Mesenchymal stem cell (in vitro differentiated cells and primary cell): ENCODE measurements around the gene PRKD1.
"Not testable (repeated sequence)": the region's sequence is repeated elsewhere in the genome, so short reads cannot be mapped to it uniquely, and the experiment has no call there.

Experiments used
- DNase-seq: peaks from one replicate; pipeline ENCODE4 v3.0.0-alpha.2; 2013
- H2AFZ ChIP-seq: one replicate; pipeline ENCODE4 v1.6.1; 2013; ENCODE audit warnings: low read depth, mild to moderate bottlenecking, control low read depth, inconsistent platforms, low read length, moderate library complexity
- H2AK5ac ChIP-seq: 2 replicates; pipeline ENCODE4 v1.6.1; 2013; ENCODE audit warnings: low read length, moderate library complexity, mild to moderate bottlenecking, inconsistent platforms; ENCODE audit not compliant: severe bottlenecking
- H2BK120ac ChIP-seq: one replicate; pipeline ENCODE4 v1.6.1; 2013; ENCODE audit warnings: low read depth, mild to moderate bottlenecking, inconsistent platforms, low read length, moderate library complexity
- H2BK12ac ChIP-seq, 2 experiments: one replicate each; pipeline ENCODE4 v1.6.1; 2013; ENCODE audit warnings: inconsistent platforms in 2 of 2, low read length in 2 of 2, mild to moderate bottlenecking in 2 of 2, moderate library complexity in 2 of 2, control low read depth in 1 of 2
- H2BK15ac ChIP-seq: one replicate; pipeline ENCODE4 v1.6.1; 2013; ENCODE audit warnings: mild to moderate bottlenecking, low read depth, inconsistent platforms; ENCODE audit not compliant: poor library complexity, severe bottlenecking
- H2BK5ac ChIP-seq: 2 replicates; pipeline ENCODE4 v1.6.1; 2013; ENCODE audit warnings: low read depth, mild to moderate bottlenecking, low read length, control low read depth, inconsistent platforms; ENCODE audit not compliant: poor library complexity, severe bottlenecking
- H3K14ac ChIP-seq, 2 experiments: one replicate each; pipeline ENCODE4 v1.6.1; 2013; ENCODE audit warnings: inconsistent platforms in 2 of 2, low read length in 2 of 2, control low read depth in 1 of 2, mild to moderate bottlenecking in 1 of 2, moderate library complexity in 1 of 2
- H3K18ac ChIP-seq, 2 experiments: one replicate each; pipeline ENCODE4 v1.6.1; 2013; ENCODE audit warnings: inconsistent platforms in 2 of 2, low read length in 2 of 2, control low read depth in 1 of 2, low read depth in 1 of 2, mild to moderate bottlenecking in 1 of 2
- H3K23ac ChIP-seq, 2 experiments: one replicate each; pipeline ENCODE4 v1.6.1; 2013; ENCODE audit warnings: inconsistent platforms in 2 of 2, low read length in 2 of 2, mild to moderate bottlenecking in 2 of 2, moderate library complexity in 2 of 2, control low read depth in 1 of 2
- H3K27ac ChIP-seq: 2 replicates; pipeline ENCODE4 v1.5.1; 2013; ENCODE audit warnings: mild to moderate bottlenecking, moderate library complexity, low read length, control low read depth, inconsistent platforms; ENCODE audit not compliant: poor library complexity, severe bottlenecking
- H3K27me3 ChIP-seq, 2 experiments: 2 replicates each; pipeline versions ENCODE4 v1.6.1 to v1.7.0; 2013; ENCODE audit warnings: low read length in 2 of 2, mild to moderate bottlenecking in 2 of 2, moderate library complexity in 2 of 2, control low read depth in 1 of 2, inconsistent platforms in 1 of 2; ENCODE audit not compliant: control insufficient read depth in 1 of 2, insufficient read depth in 1 of 2
- H3K36me3 ChIP-seq, 2 experiments: 2 replicates each; pipeline versions ENCODE4 v1.6.1 to v1.7.0; 2013; ENCODE audit warnings: low read length in 2 of 2, control low read depth in 1 of 2, inconsistent platforms in 1 of 2, low read depth in 1 of 2, mild to moderate bottlenecking in 1 of 2; ENCODE audit not compliant: insufficient read depth in 2 of 2, control insufficient read depth in 1 of 2
- H3K4ac ChIP-seq, 2 experiments: one replicate each; pipeline ENCODE4 v1.6.1; 2013; ENCODE audit warnings: inconsistent platforms in 2 of 2, low read length in 2 of 2, mild to moderate bottlenecking in 2 of 2, moderate library complexity in 2 of 2, control low read depth in 1 of 2, low read depth in 1 of 2
- H3K4me1 ChIP-seq: 2 replicates; pipeline ENCODE4 v1.6.1; 2013; ENCODE audit warnings: low read depth, low read length, control low read depth; ENCODE audit not compliant: control insufficient read depth, insufficient read depth
- H3K4me2 ChIP-seq: 2 replicates; pipeline ENCODE4 v1.6.1; 2013; ENCODE audit warnings: low read length, mild to moderate bottlenecking, inconsistent platforms; ENCODE audit not compliant: poor library complexity, severe bottlenecking
- H3K4me3 ChIP-seq, 2 experiments: 2 replicates each; pipeline versions ENCODE4 v1.5.1 to v1.7.0; 2013; ENCODE audit warnings: low read length in 2 of 2, mild to moderate bottlenecking in 2 of 2, control low read depth in 1 of 2, low read depth in 1 of 2; ENCODE audit not compliant: insufficient read depth in 1 of 2
- H3K79me1 ChIP-seq: replicated peaks from 2 replicates; pipeline ENCODE4 v1.6.1; 2013; ENCODE audit warnings: mild to moderate bottlenecking, control low read depth, low read length, inconsistent platforms; ENCODE audit not compliant: poor library complexity, severe bottlenecking
- H3K9ac ChIP-seq: 2 replicates; pipeline ENCODE4 v1.7.0; 2013; ENCODE audit warnings: mild to moderate bottlenecking, low read length, moderate library complexity
- H3K9me3 ChIP-seq: 2 replicates; pipeline ENCODE4 v1.7.0; 2013; ENCODE audit warnings: mild to moderate bottlenecking, low read length; ENCODE audit not compliant: control insufficient read depth
- H4K8ac ChIP-seq: one replicate; pipeline ENCODE4 v1.6.1; 2013; ENCODE audit warnings: inconsistent platforms, mild to moderate bottlenecking, low read length, moderate library complexity
- H4K91ac ChIP-seq: one replicate; pipeline ENCODE4 v1.6.1; 2013; ENCODE audit warnings: mild to moderate bottlenecking, low read length, inconsistent platforms
- WGBS: methylation state at CpG from one replicate; pipeline ENCODE4 v1.1.7; 2013; ENCODE audit warnings: mixed read lengths; 5-methylcytosine and 5-hydroxymethylcytosine counted together

The PRKD1 gene

GRCh38 chr14:29858299-29858698, 69.3 kb downstream of the PRKD1 start:
- Histone ChIP-seq H2AFZ (no peak overlapping the region), H3K4me1 (no peaks in the 10 kb centered on the region), H3K14ac (no peak overlapping the region), H2AK5ac (no peak overlapping the region), H3K4me3 (no peak overlapping the region), H3K4me2 (no peak overlapping the region), H3K18ac (no peak overlapping the region), H3K36me3 (no peaks in the 10 kb centered on the region), H3K79me1 (peaks cover 2% of the 10 kb centered on the region), H2BK12ac (no peak overlapping the region), H2BK5ac (no peak overlapping the region), H3K27me3 (no peaks in the 10 kb centered on the region), H2BK15ac (no peak overlapping the region), H3K4ac (no peak overlapping the region), H4K8ac (no peak overlapping the region), H2BK120ac (no peak overlapping the region), H3K9ac (no peak overlapping the region), H3K23ac (no peak overlapping the region), H3K27ac (no peak overlapping the region), H4K91ac (no peak overlapping the region), H3K9me3 (no peaks in the 10 kb centered on the region)
- WGBS = 88% methylated on average over 3 of the region's 3 CpGs
- no peak for DNase-seq

DNA sequence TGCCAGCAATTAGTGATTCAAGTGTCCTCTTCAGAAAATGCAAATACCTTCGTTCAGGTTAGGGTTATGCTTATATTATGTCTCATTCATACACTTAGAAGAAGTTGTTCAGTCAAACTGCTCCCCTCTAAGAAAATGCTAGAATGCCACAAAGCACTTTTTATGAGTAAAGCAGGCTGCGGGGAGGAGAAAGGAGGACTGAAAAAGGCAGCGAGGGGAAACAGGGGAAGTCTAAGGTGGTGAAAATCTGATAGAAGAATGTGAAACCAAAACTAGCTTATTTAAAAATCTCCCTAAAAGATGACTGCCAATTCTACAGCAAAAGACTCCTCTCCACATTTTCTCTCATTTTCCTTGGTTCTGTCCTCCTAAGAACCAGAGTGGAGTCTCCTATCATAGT, 70.1 kb downstream of the PRKD1 start:
- no peak overlapping the region for H4K8ac ChIP-seq
- no peak overlapping the region for H2BK15ac ChIP-seq
- DNase-seq = no peak
- no peaks in the 10 kb centered on the region for H3K27me3 ChIP-seq
- H2AK5ac ChIP-seq = no peak overlapping the region
- no peaks in the 10 kb centered on the region for H3K9me3 ChIP-seq
- no peak overlapping the region for H3K23ac ChIP-seq
- H3K4ac ChIP-seq = no peak overlapping the region
- no CpG with 5 or more reads among the region's 3 CpGs for WGBS
- H2AFZ ChIP-seq = no peak overlapping the region
- no peak overlapping the region for H3K4me3 ChIP-seq
- H3K14ac ChIP-seq = no peak overlapping the region
- H3K18ac ChIP-seq = no peak overlapping the region
- no peak overlapping the region for H4K91ac ChIP-seq
- H2BK5ac ChIP-seq = no peak overlapping the region
- H3K27ac ChIP-seq = no peak overlapping the region
- H2BK12ac ChIP-seq = no peak overlapping the region
- no peaks in the 10 kb centered on the region for H3K4me1 ChIP-seq
- H3K4me2 ChIP-seq = no peak overlapping the region
- peaks cover 2% of the 10 kb centered on the region for H3K79me1 ChIP-seq
- no peak overlapping the region for H2BK120ac ChIP-seq
- no peaks in the 10 kb centered on the region for H3K36me3 ChIP-seq
- H3K9ac ChIP-seq = no peak overlapping the region

DNA sequence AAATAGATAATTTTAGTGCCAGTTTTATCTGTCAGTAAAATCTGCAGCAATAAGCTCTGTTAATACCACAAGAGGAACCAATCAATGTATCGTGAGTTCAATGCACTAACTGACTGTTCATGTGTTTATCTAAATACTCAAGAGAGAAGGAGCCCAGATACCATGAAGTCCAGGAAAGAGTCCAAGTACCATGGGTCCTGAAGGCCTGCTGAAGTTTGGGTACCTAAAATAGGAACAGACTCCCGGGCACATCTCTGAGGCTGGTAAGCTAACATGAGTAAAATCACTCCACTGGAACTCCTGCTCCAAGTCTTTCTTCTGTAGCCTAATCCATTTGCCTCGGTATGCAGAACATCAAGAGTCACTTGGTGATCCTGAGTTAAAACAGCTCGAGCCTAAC, 71.1 kb downstream of the PRKD1 start:
- WGBS = 97% methylated on average over 3 of the region's 4 CpGs

GRCh38 chr14:29853691-29854090, 74.0 kb downstream of the PRKD1 start:
- H2AK5ac ChIP-seq, H3K36me3 ChIP-seq, H3K9me3 ChIP-seq, H2BK120ac ChIP-seq, H3K23ac ChIP-seq, H4K91ac ChIP-seq, H3K18ac ChIP-seq, H3K4me1 ChIP-seq, DNase-seq, H3K14ac ChIP-seq, H3K4me2 ChIP-seq, H2AFZ ChIP-seq, H4K8ac ChIP-seq, H3K27ac ChIP-seq, H3K27me3 ChIP-seq, H2BK12ac ChIP-seq, H3K9ac ChIP-seq, H2BK15ac ChIP-seq, H3K4me3 ChIP-seq, H3K79me1 ChIP-seq, H3K4ac ChIP-seq, H2BK5ac ChIP-seq: not testable (repeated sequence)
- WGBS = 100% methylated on average over 1 of the region's 2 CpGs

More for the DNA sequence above, 71.1 kb downstream of the PRKD1 start:
- H3K9me3 ChIP-seq = no peaks in the 10 kb centered on the region
- H4K8ac ChIP-seq = no peak overlapping the region
- no peak overlapping the region for H2BK5ac ChIP-seq
- no peak overlapping the region for H3K4me2 ChIP-seq
- no peak overlapping the region for H2BK120ac ChIP-seq
- no peak overlapping the region for H3K18ac ChIP-seq
- H4K91ac ChIP-seq = no peak overlapping the region
- H3K4ac ChIP-seq = no peak overlapping the region
- H3K27me3 ChIP-seq = no peaks in the 10 kb centered on the region
- no peak overlapping the region for H3K14ac ChIP-seq
- H2AFZ ChIP-seq = no peak overlapping the region
- H3K9ac ChIP-seq = no peak overlapping the region
- H2BK15ac ChIP-seq = no peak overlapping the region
- no peak for DNase-seq
- H3K79me1 ChIP-seq = peaks cover 2% of the 10 kb centered on the region
- H2AK5ac ChIP-seq = no peak overlapping the region
- no peak overlapping the region for H2BK12ac ChIP-seq
- no peaks in the 10 kb centered on the region for H3K36me3 ChIP-seq
- no peak overlapping the region for H3K27ac ChIP-seq
- H3K4me1 ChIP-seq = no peaks in the 10 kb centered on the region
- no peak overlapping the region for H3K23ac ChIP-seq
- H3K4me3 ChIP-seq = no peak overlapping the region
